HG03280 (cell line): ENCODE measurements around the gene EXOC4.

Source experiments
- ATAC-seq: cut with Tn5 transposase; IDR thresholded peaks from one replicate; pipeline ENCODE4 v1.9.1; 2021; ENCODE audit warnings: mild to moderate bottlenecking, moderate library complexity; ENCODE audit not compliant: unreplicated experiment

The EXOC4 gene

DNA sequence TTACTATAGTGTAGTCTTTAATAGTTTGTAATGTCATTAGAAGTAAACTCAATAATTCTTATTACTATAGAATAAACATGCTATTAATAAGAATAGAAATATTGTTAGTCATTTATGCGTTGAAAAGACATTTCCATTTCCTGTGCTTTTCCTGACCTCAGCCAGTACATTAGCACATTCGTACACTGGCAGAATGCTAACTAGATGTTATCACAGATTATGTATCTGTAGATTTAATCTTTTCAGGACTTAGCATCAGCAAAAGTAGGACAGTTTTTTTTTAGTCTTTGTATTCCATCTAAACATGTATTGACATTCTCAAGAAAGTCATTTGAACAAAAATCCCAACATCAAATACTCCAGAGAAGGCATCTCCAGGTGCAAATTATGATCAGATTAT, 158.5 kb downstream of the EXOC4 start:
- ATAC-seq, result no peak

DNA sequence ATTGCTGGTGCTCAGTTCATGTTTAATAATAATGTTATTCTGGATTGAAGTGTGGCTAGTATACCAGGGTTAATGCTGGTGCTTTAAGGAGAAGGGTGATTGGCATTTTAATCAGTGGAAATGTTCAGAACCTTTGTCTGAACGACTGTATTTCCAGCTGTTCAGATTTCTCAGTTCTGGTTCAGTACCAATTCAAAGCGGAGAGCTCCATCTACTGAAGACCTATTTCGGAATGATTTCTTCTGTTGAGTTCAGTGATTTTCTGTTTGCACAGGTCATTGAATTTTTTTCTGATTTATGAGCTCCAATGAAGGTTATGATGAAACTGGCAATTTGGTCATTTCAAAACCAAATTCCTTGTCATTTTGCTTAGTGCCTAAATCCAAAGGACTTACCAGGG, 160.1 kb downstream of the EXOC4 start:
- ATAC-seq, result no peak

DNA sequence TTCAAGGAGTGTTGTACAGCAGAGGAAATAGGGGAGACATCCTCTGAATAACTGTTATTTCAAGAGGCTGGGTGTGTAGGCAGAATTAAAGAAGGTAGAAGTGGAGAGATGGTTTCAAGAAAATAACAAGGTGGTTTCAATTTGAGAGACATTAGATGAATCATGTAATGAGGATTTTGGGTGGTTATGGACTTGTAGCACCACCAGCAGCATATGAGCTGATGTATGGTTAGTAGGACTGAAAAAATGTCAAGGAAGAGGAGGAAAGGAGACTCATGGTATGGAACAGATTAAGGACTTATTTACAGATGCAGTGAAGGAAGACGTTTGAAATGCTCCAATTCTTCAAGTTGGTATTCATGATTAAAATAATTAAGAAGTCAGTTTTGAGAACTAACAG, 166.2 kb downstream of the EXOC4 start:
- no peak for ATAC-seq

DNA sequence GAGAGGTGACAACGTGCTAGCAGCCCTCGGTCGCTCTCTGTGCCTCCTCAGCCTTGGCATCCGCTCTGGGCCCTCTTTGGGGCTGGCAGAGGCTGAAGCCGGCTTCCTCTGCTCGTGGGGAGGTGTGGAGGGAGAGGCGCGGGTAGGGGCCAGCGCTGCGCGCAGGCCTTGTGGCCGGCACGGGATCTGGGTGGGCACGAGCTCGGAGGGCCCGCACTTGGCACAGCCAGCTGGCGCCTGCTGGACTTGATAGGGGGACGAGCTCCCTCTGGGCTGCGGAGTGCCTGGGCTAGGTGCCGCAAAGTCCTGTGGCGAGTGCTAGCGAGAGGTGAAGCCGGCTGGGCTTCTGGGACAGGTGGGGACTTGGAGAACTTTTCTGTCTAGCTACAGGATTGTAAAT, 170.7 kb downstream of the EXOC4 start:
- no peak for ATAC-seq

DNA sequence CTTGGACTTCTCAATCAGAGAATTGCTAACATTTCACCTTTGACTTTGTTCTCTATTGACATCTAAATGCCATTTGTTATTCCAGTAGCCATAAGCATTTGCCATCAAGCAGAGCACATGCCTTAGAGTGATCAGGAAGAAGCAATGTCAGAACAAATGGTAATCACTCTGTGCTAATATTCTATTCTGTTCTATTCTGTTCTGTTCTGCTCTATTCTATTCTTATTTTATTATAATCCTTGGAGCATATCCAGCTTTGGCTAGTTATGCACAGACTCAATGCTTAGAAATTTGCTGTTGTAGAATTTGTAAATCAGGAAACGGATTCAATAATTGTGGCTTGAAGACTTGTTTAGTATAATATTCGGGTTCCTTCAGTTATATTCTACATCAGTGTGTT, 175.4 kb downstream of the EXOC4 start:
- no peak for ATAC-seq

DNA sequence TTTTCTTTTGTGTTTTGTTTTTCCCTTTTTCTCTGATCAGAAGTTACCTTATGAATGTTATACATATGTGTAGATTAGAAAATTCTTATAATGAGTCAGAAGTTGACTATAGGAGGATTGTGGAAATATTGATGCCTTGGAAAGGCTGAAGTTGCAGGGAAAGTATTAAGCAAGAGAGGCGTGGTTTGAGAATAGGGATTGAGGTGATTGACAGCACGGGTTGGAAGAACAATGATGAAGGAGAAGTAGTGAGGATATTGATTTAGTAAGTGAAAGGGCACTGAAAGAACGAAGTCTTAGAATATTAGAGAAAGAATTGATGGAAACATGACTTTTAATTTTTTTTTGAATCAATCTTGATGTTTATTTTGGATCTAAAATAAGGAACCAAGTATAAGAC, 176.0 kb downstream of the EXOC4 start:
- ATAC-seq, result no peak

DNA sequence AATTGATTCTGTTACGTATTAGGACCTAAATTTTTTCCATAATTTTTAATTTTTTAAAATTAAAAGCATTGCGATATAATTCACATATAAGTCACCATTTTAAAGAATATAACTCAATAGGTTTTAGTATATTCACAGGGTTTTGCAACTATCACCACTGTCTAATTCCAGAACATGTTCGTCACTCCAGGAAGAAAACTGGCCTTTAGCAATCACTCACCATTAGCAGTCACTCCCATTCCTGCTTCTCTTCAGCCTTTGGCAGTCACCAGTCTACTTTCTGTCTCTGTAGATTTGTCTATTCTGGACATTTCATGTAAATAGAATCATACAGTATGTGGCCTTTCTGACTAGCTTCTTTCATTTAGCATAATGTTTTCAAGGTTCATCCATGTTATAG, 176.5 kb downstream of the EXOC4 start:
- ATAC-seq, result no peak

DNA sequence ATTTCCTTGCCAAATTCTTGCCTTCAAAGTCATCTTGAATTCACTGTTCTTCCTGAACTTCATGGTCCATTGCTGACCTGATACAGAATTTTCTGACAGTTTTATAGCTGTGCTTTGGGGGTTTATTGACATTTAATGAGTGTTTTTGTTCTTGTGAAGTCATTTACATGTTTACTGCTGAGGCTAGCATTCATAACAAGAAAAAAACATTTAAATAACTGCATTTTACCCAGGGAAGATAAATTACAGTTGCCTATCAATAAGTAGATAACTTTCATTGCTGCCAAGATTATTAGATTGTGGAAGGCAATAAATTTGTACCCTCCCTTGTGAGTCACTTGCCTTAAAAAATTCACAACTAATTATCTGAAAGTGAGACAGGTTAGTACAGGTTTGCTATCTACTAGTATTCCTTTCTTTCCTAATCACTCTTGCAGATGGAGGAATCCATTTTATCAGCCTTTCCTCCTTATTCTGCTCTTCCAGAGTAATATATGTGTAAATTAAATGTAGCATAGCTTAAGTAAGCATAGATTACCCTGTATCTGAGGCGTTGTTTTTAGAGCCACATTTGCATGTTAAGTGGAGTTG, 178.4 kb downstream of the EXOC4 start:
- no peak for ATAC-seq

DNA sequence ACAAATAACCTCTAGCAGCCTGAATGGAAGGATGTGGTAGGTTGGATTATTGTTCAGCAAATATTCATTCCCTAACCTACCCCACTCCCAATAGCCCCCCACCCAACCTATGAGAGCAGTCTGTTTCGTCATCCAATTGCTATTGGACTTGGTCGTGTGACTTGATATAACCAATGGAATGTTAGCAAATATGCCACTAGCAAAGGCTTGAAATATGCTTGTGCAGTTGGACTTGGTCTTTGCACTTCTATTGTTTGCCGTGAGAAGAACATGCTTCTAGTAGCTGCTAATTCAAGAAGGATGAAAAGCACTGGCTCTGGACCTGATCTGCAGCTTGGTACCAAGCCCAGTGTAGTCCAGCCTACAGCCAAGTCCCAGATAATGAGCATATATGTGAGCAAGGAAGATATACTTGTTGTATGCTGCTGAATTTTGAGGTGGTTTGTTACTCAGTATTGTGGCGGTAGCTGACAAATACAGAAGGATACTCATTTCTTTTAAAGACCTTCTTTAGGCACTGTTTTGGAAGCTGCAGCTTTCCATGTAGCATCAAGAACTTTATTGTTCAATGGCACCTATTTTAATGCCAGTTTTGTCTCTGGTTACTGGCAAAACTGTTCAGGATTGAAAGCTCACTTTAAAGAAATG, 180.4 kb downstream of the EXOC4 start:
- ATAC-seq, result no peak

DNA sequence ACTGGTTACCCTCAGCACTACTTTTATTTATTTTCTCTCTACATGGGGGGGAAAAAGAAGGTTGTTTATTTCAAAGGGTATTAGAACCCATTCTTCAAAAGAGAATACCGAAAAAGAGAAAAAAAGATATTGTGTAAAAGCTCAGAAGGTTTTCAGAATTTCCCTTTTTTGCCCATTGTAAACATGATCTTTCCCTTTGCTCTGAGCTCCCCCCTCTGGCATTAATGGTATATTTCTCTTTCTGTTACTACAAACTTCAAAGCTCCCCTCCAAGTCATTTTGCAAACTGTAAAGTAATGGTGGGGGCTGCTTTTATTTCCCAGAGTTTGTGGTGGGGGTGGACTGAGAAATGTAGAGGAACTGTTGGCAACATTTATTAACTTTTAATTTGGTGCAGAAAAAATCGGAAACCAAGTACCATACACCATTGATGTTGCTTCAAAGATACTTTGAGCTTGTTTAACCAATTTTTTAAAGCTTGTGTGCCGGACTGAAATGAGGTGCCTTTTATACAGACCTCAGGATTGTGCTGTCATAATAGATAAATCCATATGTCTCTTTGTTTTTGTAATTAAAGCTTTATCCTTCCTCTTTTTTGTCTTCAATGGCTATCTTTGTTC, 181.5 kb downstream of the EXOC4 start:
- no peak for ATAC-seq

DNA sequence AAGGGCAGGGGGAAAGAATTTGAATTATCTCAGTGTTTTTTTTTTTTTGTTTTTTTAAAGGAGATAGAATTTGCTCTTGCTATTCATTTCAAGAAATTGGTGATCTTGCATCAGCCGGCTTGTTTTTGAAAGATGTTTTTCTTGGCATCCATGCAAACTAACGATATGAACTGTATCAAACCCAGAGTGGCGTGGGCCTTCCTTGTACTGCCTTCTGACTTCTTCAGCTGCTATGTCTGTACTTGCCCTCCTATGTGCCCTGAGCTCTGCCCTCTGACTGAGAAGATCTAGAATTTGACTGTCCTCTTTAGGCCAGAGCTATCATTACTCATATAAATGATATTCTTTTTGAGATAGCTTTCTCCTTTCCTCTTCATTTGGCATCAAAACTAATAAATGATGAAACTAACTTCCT, 183.1 kb downstream of the EXOC4 start:
- ATAC-seq, result no peak

DNA sequence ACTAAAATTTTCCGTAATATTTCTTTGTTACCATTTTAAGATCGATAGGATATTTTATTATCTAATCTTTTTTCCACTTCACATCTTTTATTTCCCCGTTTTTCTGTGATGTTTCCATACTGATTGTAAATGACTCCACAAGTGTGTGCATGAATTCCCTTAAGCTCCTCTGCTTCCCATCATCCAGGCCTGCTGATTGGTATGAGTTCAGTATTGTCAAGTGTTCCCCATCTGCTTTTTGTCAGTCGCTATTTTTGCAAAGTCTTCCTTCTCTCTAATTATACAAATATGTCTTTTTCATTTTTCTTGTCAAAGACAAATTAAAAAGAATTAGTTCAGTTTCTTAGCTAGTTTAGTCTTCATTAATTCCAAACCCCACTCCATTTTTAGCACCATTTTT, 184.7 kb downstream of the EXOC4 start:
- no peak for ATAC-seq

DNA sequence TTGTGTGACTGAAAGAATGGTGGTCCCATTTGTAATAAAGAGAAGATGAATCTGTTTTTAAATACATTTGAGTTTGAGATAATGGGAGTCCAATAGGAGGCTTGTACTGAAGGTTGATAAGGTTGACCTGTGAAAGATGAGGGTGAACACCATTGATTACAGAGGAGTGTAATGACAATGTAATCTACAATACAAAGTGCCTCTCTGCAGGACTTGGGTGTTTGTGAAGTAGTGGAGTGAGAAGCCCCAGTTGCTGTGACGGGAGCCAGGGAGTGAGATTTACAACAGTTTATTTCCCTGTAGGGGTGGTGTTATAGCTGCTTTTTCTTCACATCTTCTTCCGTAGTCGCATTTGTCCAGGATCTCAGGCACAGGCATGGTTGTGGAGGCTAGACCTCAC, 189.9 kb downstream of the EXOC4 start:
- no peak for ATAC-seq

DNA sequence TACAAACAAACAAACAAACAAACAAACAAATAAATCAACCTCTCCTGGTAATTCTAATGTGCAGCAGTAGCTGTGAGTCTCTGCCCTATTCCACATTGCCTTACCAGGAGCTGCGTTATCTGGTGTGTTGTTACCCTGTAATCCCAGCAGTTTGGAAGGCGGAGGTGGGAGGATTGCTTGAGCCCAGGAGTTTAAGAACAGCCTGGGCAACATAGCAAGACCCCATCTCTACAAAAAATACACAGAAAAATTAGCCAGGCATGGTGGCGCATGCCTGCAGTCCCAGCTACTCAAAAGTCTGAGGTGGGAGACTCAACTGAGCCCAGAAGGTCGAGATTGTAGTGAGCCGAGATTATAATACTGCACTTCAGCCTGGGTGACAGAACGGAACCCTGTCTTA, 192.7 kb downstream of the EXOC4 start:
- ATAC-seq, result no peak

DNA sequence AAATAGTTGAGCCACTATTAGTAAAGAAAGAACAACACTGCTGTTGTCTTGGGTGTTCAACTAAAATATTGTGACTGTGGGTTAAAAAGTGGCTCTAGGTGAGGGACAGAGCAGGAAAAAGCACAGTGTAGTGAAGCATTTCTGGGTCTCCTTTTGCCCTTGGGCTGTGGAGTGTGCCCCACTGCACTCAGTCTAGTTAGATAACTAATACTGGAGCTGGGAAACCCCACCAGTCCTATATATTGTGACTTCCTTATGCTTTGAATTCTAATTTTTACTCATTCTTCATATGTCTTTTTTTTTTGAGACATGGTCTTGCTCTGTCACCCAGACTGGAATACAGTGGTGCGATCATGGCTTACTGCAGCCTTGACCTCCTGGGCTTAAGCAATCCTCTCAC, 195.1 kb downstream of the EXOC4 start:
- ATAC-seq, result no peak

DNA sequence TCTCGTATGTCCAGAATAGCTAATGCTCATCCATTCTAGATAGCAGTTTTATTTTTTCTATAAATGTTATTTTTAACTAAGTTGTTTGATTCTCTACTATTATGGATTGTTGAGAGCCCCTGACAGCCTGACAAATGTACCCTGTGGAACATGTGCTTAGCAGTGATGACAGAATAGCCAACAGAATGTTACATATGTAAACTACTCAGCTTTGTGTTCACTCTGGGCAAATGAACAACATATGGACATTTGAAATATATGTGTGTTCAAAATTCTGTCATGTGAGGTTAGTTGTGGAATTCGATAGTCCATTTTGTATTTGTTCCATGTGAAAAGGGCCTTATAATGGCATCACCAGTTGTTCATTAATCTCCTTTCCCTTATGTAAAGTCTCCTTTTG, 199.7 kb downstream of the EXOC4 start:
- no peak for ATAC-seq

DNA sequence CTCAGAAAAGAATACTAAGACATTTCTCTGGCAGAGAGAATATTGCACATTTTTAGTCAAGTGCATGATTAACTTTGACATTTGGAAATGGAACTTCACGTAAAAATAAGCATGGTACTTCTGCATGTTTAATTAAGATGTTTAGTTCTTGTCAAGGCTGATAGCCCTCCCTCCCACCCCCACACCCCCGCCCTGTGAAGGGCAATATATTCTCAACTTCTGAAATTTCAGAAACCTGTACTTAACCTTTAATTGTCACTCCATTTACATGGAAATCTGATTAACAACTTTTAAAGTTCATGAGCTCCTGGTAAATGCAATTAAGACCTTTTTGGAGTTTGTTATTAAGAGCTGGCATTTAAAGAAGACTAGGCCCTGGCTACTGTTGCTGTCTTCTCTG, 205.8 kb downstream of the EXOC4 start:
- no peak for ATAC-seq

DNA sequence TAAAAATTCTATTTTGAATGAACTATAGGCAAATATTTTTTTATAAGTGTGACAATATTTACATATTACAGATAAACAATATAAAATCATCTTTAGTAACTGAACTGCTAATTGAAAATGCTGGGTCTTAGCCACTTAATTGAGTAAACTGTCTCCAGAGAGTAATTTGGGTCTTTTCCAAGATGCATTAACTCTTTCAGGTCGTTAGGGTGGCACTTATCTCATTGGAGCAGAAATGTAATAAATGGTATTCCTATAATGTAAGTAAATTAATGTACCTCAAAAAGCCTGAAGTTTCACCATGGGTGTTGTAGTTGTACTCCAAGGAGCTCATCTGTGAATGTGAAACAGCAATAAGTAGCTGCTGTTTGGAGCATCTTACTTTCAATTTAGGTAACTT, 208.5 kb downstream of the EXOC4 start:
- no peak for ATAC-seq

DNA sequence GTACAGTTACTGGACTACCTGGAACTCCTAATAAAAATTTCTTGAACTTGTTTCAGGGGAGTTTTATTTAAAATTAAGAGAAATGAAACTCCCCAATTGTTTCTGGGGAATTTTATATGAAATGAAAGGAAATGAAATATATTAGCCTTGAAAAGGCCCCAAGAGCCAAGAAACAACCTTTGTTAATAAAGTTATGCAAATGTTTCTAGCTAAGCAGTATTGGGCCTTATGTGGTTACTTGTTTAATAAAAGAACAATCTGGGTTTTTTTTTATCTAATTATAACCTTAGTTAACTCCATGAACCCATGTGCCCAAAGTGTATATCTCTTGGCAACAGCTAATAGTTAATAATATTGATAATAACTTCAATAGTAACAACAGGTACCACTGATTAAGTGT, 222.8 kb downstream of the EXOC4 start:
- ATAC-seq, result no peak

DNA sequence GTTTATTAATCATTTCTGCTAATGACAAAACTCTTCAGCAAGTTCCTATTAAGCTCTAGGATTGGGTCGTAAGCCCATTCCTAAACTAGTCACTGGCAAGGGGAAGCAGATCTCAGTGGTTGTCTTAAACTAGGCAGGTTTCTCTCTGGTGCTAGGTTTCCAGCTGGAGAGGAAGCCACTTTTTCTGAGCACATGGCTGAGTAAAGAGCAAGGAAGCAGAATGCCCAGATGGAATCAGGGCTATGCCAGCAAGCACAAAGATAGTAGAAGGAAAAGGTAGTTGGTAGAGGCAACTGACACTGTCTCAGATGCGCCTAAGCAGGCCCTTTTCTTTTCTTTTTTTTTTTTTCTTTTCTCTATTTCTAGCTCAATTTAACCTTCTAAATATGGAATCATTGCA, 224.9 kb downstream of the EXOC4 start:
- ATAC-seq, result no peak

DNA sequence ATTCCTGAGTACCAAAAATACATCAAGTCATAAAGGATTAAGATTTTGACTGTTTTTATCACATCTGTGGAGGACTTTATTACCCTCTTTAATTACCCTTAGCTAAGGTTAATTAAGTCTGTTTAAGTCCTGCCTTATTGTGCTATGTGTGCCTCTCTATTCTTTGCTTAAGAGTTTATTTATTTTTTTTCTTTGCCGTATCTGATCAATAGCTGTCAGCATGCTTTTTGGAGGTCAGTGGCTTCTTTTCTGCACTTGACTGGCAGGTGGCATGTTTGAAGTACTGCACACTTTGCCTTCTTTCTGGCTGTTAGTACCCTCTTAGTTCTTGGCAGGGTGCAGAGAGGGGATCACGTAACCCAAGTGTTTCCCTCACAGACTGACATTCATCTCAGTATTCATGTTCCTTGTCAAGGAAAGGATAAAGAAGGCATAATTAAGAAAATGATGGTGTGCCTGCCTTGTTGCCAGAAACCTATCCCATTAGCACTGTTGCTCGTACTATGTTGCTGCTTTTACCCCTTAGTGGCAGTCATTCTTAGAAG, 225.8 kb downstream of the EXOC4 start:
- ATAC-seq, result no peak

DNA sequence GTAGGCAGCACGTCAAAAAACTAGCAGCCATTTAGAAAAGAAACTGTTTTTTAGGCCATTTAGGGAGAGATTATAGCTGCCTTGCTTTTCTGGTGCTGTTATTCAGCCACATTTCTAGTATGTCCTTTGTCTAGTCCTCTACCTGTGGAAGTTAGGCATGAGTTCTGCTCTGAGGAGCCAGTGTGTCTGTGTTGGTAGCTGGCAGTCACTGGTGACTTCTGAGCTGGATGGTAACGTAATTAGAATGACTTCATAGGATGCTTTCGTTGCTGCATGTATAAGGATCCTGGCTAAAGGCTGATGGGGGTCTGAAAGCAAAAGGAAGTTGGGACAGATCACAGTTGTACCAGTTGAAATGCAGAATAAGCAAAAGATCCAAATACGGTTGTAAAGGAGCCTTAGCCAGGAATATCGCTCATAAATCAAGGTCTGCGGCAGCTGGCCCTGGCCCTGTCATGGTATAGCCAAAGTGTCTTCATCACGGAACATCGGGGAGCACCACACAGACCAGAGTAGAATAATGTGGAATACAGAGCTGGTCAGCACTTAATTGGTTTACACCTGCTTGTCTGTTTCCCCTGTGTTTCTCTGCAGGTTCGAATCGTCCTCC, 226.7 kb downstream of the EXOC4 start:
- no peak for ATAC-seq
